ENCODE results near the gene WDR7.

DNA sequence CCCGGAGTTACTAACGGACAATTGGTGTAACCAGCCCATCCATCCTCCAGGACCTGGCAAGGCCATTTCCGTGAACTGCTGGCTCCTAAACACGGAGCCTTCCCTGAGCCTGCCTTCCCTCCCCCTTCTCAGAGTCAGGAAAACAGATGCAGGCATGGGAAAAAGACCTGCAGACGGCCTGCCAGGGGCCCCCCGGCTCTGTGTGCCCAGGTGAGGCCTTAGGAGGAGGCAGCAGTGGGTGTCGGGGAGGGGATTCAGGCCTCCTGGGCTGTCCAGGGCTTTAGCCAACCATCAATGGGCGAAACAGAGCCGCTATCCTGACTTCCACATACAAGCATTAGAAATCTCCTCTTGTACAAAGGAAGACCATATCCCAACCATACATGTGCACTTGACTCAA, 427.5 kb downstream of the WDR7 start:
- no peak for TF ChIP-seq POLR2A (IDR thresholded peaks at IDR 0.05)
- TF ChIP-seq CTCF (IDR thresholded peaks at IDR 0.05): no peak
